ENCODE results near the gene COL25A1. TPM values are rescaled to one million over a fixed set of nuclear protein-coding genes. Genes with fewer than 3 reads are reported as not detected.

The COL25A1 gene
- total RNA-seq, 1 donor from 2014 or later, result 3.9 TPM

GRCh38 chr4:108933046-108933445 lies 369.4 kb downstream of the COL25A1 start:
- no peaks in the 10 kb centered on the region for H3K36me3 Mint-ChIP-seq (ENCODE audit: insufficient read depth)
- H3K27me3 Mint-ChIP-seq, result no peaks in the 10 kb centered on the region
- peaks cover 2% of the 10 kb centered on the region for H3K4me1 Mint-ChIP-seq (ENCODE audit: low read depth)
- TF ChIP-seq CTCF (IDR thresholded peaks at IDR 0.05; ENCODE audit: unreplicated experiment), result no peak
- DNase-seq (ENCODE audit: low spot score, unreplicated experiment), result no peak
- no peak overlapping the region for H3K4me3 Mint-ChIP-seq (ENCODE audit: low read depth)
- H3K27ac Mint-ChIP-seq, result no peak overlapping the region
- H3K9me3 Mint-ChIP-seq (ENCODE audit: low read depth), result no peaks in the 10 kb centered on the region

- Mint-ChIP-seq H3K4me3 (ENCODE audit: low read depth) (no peak overlapping the region), H3K27me3 (no peaks in the 10 kb centered on the region), H3K9me3 (ENCODE audit: low read depth) (no peaks in the 10 kb centered on the region), H3K36me3 (ENCODE audit: insufficient read depth) (no peaks in the 10 kb centered on the region), H3K4me1 (ENCODE audit: low read depth) (peaks cover 2% of the 10 kb centered on the region), H3K27ac (no peak overlapping the region)
- no peak for TF ChIP-seq CTCF (IDR thresholded peaks at IDR 0.05; ENCODE audit: unreplicated experiment)
- DNase-seq (ENCODE audit: low spot score, unreplicated experiment), result no peak
Measured at GRCh38 chr4:108931926-108932325, 370.5 kb downstream of the COL25A1 start.

- DNase-seq (ENCODE audit: low spot score, unreplicated experiment), result no peak
- Mint-ChIP-seq H3K27ac (no peak overlapping the region), H3K36me3 (ENCODE audit: insufficient read depth) (no peaks in the 10 kb centered on the region), H3K4me1 (ENCODE audit: low read depth) (peaks cover 2% of the 10 kb centered on the region), H3K27me3 (no peaks in the 10 kb centered on the region), H3K4me3 (ENCODE audit: low read depth) (no peak overlapping the region), H3K9me3 (ENCODE audit: low read depth) (no peaks in the 10 kb centered on the region)
- no peak for TF ChIP-seq CTCF (IDR thresholded peaks at IDR 0.05; ENCODE audit: unreplicated experiment)
Measured at GRCh38 chr4:108930186-108930585, 372.3 kb downstream of the COL25A1 start.

- Mint-ChIP-seq H3K9me3 (ENCODE audit: low read depth) (no peaks in the 10 kb centered on the region), H3K27ac (no peak overlapping the region), H3K36me3 (ENCODE audit: insufficient read depth) (no peaks in the 10 kb centered on the region)
Measured at GRCh38 chr4:108926781-108927180, 375.7 kb downstream of the COL25A1 start.

GRCh38 chr4:108926061-108926460 lies 376.4 kb downstream of the COL25A1 start:
- no peaks in the 10 kb centered on the region for H3K36me3 Mint-ChIP-seq (ENCODE audit: insufficient read depth)
- no peak overlapping the region for H3K4me3 Mint-ChIP-seq (ENCODE audit: low read depth)
- TF ChIP-seq CTCF (IDR thresholded peaks at IDR 0.05; ENCODE audit: unreplicated experiment), result no peak
- DNase-seq (ENCODE audit: low spot score, unreplicated experiment), result no peak
- H3K27ac Mint-ChIP-seq, result no peak overlapping the region
- H3K9me3 Mint-ChIP-seq (ENCODE audit: low read depth), result no peaks in the 10 kb centered on the region
- H3K27me3 Mint-ChIP-seq, result no peaks in the 10 kb centered on the region
- peaks cover under 1% of the 10 kb centered on the region for H3K4me1 Mint-ChIP-seq (ENCODE audit: low read depth)

More at GRCh38 chr4:108926781-108927180, 375.7 kb downstream of the COL25A1 start:
- DNase-seq (ENCODE audit: low spot score, unreplicated experiment), result no peak
- no peak for TF ChIP-seq CTCF (IDR thresholded peaks at IDR 0.05; ENCODE audit: unreplicated experiment)
- Mint-ChIP-seq H3K27me3 (no peaks in the 10 kb centered on the region), H3K4me3 (ENCODE audit: low read depth) (no peak overlapping the region), H3K4me1 (ENCODE audit: low read depth) (peaks cover 2% of the 10 kb centered on the region)
